ENCODE measurements around the gene NKTR.

DNA sequence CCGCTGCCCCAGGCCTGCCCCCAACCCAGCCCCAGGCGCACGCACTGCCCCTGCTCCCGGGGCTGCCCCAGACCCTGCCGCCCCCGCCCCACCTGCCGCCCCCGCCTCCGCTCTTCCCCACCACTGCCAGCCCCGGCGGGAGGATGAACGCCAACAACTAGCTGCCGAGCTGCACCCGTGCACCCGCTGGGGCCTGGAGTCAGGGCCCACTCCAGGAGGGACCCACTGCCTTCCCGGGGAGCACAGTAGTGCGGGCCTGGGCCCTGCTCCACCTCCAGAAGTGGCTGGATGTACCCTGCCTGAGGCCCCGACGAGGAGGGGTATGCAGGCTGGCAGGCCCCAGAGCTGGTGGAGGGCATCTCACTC, 63.9 kb downstream of the NKTR start:
- TF ChIP-seq, protein P1, sequence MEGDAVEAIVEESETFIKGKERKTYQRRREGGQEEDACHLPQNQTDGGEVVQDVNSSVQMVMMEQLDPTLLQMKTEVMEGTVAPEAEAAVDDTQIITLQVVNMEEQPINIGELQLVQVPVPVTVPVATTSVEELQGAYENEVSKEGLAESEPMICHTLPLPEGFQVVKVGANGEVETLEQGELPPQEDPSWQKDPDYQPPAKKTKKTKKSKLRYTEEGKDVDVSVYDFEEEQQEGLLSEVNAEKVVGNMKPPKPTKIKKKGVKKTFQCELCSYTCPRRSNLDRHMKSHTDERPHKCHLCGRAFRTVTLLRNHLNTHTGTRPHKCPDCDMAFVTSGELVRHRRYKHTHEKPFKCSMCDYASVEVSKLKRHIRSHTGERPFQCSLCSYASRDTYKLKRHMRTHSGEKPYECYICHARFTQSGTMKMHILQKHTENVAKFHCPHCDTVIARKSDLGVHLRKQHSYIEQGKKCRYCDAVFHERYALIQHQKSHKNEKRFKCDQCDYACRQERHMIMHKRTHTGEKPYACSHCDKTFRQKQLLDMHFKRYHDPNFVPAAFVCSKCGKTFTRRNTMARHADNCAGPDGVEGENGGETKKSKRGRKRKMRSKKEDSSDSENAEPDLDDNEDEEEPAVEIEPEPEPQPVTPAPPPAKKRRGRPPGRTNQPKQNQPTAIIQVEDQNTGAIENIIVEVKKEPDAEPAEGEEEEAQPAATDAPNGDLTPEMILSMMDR (IDR thresholded peaks at IDR 0.05), result no peak
- no peak for TF ChIP-seq POLR2AphosphoS5 (IDR thresholded peaks at IDR 0.05)
